Activated CD4-positive, alpha-beta memory T cell treated with anti-CD3 and anti-CD28 coated beads for 36 hours (primary cell): ENCODE data around the gene SCYL1. TPM values are rescaled to one million over a fixed set of nuclear protein-coding genes. Genes with fewer than 3 reads are reported as not detected.

Experiments
- CTCF ChIA-PET: fragments of 350-600 bp; sonication (Branson Sonifier 250); formaldehyde crosslinking; loops from one replicate; lab custom pipeline; 2021; ENCODE audit warnings: antibody characterized with exemption, inconsistent platforms; lab: Charles Lee
- POLR2A ChIA-PET: fragments of 350-600 bp; sonication (Branson Sonifier 250); formaldehyde crosslinking; loops from one replicate; lab custom pipeline; 2021; ENCODE audit warnings: antibody characterized with exemption; lab: Charles Lee
- DNase-seq: peaks from one replicate; pipeline ENCODE4 v3.0.0-alpha.2; 2020
- H3K27ac Mint-ChIP-seq: one replicate; pipeline ENCODE4 v1.8.0; 2021; ENCODE audit warnings: mixed read lengths
- H3K27me3 Mint-ChIP-seq: one replicate; pipeline ENCODE4 v1.8.0; 2021; ENCODE audit warnings: mixed read lengths
- H3K36me3 Mint-ChIP-seq: one replicate; pipeline ENCODE4 v1.8.0; 2021; ENCODE audit warnings: mixed read lengths
- H3K4me1 Mint-ChIP-seq: one replicate; pipeline ENCODE4 v1.8.0; 2021; ENCODE audit warnings: low read depth, mixed read lengths
- H3K4me3 Mint-ChIP-seq: one replicate; pipeline ENCODE4 v1.8.0; 2021; ENCODE audit warnings: mild to moderate bottlenecking, mixed read lengths
- H3K9me3 Mint-ChIP-seq: one replicate; pipeline ENCODE4 v1.8.0; 2021; ENCODE audit warnings: mixed read lengths
- intact Hi-C: fragments of 100-400 bp; cut with micrococcal nuclease; formaldehyde crosslinking; loops from one replicate; pipeline ENCODE4 v1.15.1; 2023
- total RNA-seq, 2 experiments: library from RNA; stranded (reverse); gene quantifications; one replicate each; pipeline ENCODE4 v1.2.3, GENCODE V29; 2021

SCYL1 gene
- total RNA-seq, 2 experiments from 2014 or later: 67.8 to 69.8 TPM

GRCh38 chr11:65548395-65548794, 23.5 kb downstream of the SCYL1 start:
- Mint-ChIP-seq H3K4me1 (peaks cover 60% of the 10 kb centered on the region), H3K27me3 (no peaks in the 10 kb centered on the region), H3K4me3 (no peak overlapping the region), H3K9me3 (no peaks in the 10 kb centered on the region), H3K27ac (peak overlapping the region; percentile 38), H3K36me3 (peaks cover 19% of the 10 kb centered on the region)
- DNase-seq: no peak
- CTCF ChIA-PET: interaction anchor here (1.6 to 10.8 kb wide), 2 partner anchors 8 to 26 kb away, joined by 5 to 176 read pairs; partner anchors contain the start of genes EHBP1L1, FAM89B and ZNRD2
- intact Hi-C loops: no loop called here
- POLR2A ChIA-PET: interaction anchor here (1.3 kb wide), 1 partner anchor 18 kb away, joined by 4 read pairs; no protein-coding TSS in a partner anchor

- no peak overlapping the region for H3K27ac Mint-ChIP-seq
- intact Hi-C loops: no loop called here
- no peaks in the 10 kb centered on the region for H3K9me3 Mint-ChIP-seq
- ChIA-PET POLR2A (interaction anchor here (1.3 kb wide), 1 partner anchor 17 kb away, joined by 4 read pairs; no protein-coding TSS in a partner anchor), CTCF (interaction anchor here (1.6 to 10.8 kb wide), 2 partner anchors 9 to 25 kb away, joined by 5 to 176 read pairs; partner anchors contain the start of genes EHBP1L1, FAM89B and ZNRD2)
- H3K4me1 Mint-ChIP-seq: peaks cover 61% of the 10 kb centered on the region
- H3K27me3 Mint-ChIP-seq: no peaks in the 10 kb centered on the region
- DNase-seq: no peak
- H3K4me3 Mint-ChIP-seq: no peak overlapping the region
- H3K36me3 Mint-ChIP-seq: peaks cover 15% of the 10 kb centered on the region
Observed at GRCh38 chr11:65549096-65549495, 24.2 kb downstream of the SCYL1 start.

GRCh38 chr11:65551572-65552387, 26.9 kb downstream of the SCYL1 start:
- DNase-seq: peak; percentile 77
- intact Hi-C loops: no loop called here
- Mint-ChIP-seq H3K4me3 (peak overlapping the region; percentile 1), H3K36me3 (peaks cover 14% of the 10 kb centered on the region), H3K27ac (peak overlapping the region; percentile 23), H3K27me3 (no peaks in the 10 kb centered on the region), H3K4me1 (peaks cover 69% of the 10 kb centered on the region), H3K9me3 (no peaks in the 10 kb centered on the region)
- POLR2A ChIA-PET: interaction anchor here (0.8 to 2.2 kb wide), 5 partner anchors 12 to 129 kb away, joined by 3 to 7 read pairs (median 4); partner anchors contain the start of genes NEAT1 and SCYL1
- CTCF ChIA-PET: interaction anchor here (0.6 to 2.6 kb wide), 5 partner anchors 10 to 222 kb away, joined by 3 to 31 read pairs (median 11); partner anchors contain the start of genes FAM89B and ZNRD2

- Mint-ChIP-seq H3K9me3 (no peaks in the 10 kb centered on the region), H3K4me3 (peak overlapping the region; percentile 1), H3K27ac (no peak overlapping the region), H3K4me1 (peaks cover 70% of the 10 kb centered on the region), H3K27me3 (no peaks in the 10 kb centered on the region), H3K36me3 (peaks cover 14% of the 10 kb centered on the region)
- POLR2A ChIA-PET: interaction anchor here (0.8 to 2.2 kb wide), 5 partner anchors 12 to 130 kb away, joined by 3 to 7 read pairs (median 4); partner anchors contain the start of genes NEAT1 and SCYL1
- DNase-seq: no peak
- CTCF ChIA-PET: interaction anchor here (0.6 to 2.6 kb wide), 5 partner anchors 9 to 222 kb away, joined by 3 to 31 read pairs (median 11); partner anchors contain the start of genes FAM89B and ZNRD2
- intact Hi-C loops: no loop called here
Observed at GRCh38 chr11:65552388-65552951, 27.6 kb downstream of the SCYL1 start.

GRCh38 chr11:65553301-65554001, 28.6 kb downstream of the SCYL1 start:
- Mint-ChIP-seq H3K9me3 (no peaks in the 10 kb centered on the region), H3K4me3 (peak overlapping the region; percentile 41), H3K27ac (no peak overlapping the region), H3K4me1 (peaks cover 61% of the 10 kb centered on the region), H3K27me3 (no peaks in the 10 kb centered on the region), H3K36me3 (peaks cover 12% of the 10 kb centered on the region)
- DNase-seq: peak; percentile 84
- CTCF ChIA-PET: interaction anchor here (0.9 to 2.6 kb wide), 3 partner anchors 13 to 18 kb away, joined by 3 to 19 read pairs (median 3); partner anchors contain the start of genes FAM89B and ZNRD2
- intact Hi-C loops: no loop called here
- POLR2A ChIA-PET: interaction anchor here (0.7 to 2.2 kb wide), 2 partner anchors 12 to 13 kb away, joined by 3 to 7 read pairs; no protein-coding TSS in a partner anchor

DNA sequence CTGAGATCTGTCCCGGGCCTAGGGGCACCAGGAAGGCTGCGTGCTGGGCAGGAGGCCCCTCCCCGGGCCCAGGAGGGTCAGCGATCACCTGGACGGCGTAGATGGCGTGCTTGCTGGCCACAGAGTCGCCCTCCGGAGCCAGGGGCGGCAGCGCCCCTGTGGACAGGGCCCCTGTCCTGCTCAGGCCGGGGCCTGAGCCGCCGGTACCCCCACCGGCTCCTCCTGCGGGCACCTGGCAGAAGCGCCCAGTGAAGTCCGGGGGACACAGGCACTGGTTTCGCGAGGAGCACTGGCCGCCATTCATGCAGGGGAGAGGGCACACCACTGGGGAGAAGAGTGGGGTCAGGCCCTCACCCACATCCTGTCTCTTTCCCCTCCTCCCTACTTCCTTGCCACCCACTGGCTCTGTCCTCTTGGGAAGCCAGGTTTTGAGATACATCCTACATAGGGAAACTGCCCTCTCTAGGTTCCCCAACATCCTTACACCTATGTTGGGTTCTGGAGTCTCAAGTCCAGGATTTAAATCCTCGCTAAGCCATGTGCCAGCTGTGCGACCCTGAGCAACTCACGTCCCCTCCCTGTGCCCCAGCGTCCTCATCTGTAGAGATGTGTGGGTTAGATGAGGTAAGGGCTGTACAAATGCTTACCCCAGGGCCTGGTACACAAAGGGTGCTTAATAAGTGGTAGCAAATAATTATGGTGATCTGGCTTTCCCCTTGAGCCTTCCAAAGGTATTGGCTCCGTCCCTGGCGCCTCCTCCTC, 29.4 kb downstream of the SCYL1 start:
- peak overlapping the region; percentile 46 for H3K4me3 Mint-ChIP-seq
- no peaks in the 10 kb centered on the region for H3K27me3 Mint-ChIP-seq
- H3K36me3 Mint-ChIP-seq: peaks cover 12% of the 10 kb centered on the region
- ChIA-PET POLR2A (no interaction called here), CTCF (interaction anchor here (0.6 to 1.7 kb wide), 6 partner anchors 13 to 226 kb away, joined by 3 to 9 read pairs (median 4); partner anchors contain the start of gene ZNRD2)
- peak overlapping the region; percentile 84 for H3K27ac Mint-ChIP-seq
- no peaks in the 10 kb centered on the region for H3K9me3 Mint-ChIP-seq
- no peak for DNase-seq
- intact Hi-C loops: no loop called here
- H3K4me1 Mint-ChIP-seq: peaks cover 57% of the 10 kb centered on the region

DNA sequence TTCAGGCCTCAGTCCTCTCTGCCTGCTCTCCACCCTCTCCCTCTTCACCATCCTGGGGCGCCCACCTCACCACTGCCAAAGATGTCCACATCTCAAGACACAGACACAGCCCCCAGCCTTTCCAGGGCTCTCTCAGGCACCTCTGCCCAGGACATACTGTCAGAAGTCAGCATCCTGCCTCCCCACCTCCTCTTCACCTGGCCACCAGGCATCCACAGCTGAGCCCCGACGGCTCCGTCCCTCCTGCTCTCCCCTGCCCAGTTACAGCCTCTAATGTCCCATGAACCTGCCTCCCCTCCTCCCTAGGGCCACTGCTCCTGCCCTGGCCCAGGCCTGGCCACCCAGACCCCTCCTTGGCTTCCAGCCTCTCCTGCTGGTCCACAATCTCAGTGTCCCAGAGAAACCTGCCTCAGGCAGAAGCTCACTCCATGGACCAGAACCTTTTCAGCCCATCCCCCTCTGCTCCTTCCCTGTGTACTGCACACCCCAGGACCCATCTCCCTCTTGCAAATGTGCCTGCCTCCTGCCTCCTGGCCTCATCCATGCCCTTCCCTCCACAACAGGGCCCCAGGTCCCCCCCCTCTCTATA, 30.1 kb downstream of the SCYL1 start:
- H3K9me3 Mint-ChIP-seq: no peaks in the 10 kb centered on the region
- H3K27ac Mint-ChIP-seq: peak overlapping the region; percentile 84
- CTCF ChIA-PET: interaction anchor here (0.6 to 1.7 kb wide), 6 partner anchors 8 to 225 kb away, joined by 3 to 9 read pairs (median 4); partner anchors contain the start of gene ZNRD2
- peaks cover 62% of the 10 kb centered on the region for H3K4me1 Mint-ChIP-seq
- peak overlapping the region; percentile 26 for H3K4me3 Mint-ChIP-seq
- intact Hi-C loops: no loop called here
- peaks cover 9% of the 10 kb centered on the region for H3K36me3 Mint-ChIP-seq
- POLR2A ChIA-PET: interaction anchor here (1.0 kb wide), 1 partner anchor 11 kb away, joined by 3 read pairs; no protein-coding TSS in a partner anchor
- no peaks in the 10 kb centered on the region for H3K27me3 Mint-ChIP-seq
- no peak for DNase-seq

DNA sequence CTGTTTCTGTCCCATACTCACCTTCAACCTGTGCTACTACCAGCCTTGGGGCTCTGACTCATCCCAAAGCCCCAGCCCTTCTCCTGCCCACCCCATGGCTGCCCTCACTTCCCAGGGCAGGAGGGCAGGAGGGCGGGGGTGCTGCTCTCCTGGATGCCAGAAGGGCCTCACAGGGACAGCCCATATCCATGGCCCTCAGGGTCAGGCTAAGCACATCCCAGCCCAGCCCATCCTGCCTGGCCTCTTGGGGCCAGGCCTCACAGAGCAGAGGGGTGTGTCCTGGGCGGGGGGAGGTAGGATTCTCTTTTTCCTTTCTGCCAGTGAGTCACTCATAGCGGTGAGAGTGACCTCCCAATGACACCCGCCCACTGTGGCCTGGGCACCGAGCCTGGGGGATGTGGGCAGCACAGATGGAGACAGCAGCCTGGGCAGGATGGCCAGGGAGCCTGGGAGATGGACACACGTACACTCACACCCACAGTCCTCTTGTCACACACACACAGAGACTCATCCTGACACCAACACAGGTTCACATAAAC, 30.9 kb downstream of the SCYL1 start:
- no peaks in the 10 kb centered on the region for H3K9me3 Mint-ChIP-seq
- POLR2A ChIA-PET: interaction anchor here (1.0 kb wide), 1 partner anchor 10 kb away, joined by 3 read pairs; no protein-coding TSS in a partner anchor
- DNase-seq: peak; percentile 68
- H3K27me3 Mint-ChIP-seq: no peaks in the 10 kb centered on the region
- intact Hi-C loops: loop anchor here (2.0 kb wide), 1 partner anchor 15 kb away; no protein-coding TSS in a partner anchor
- peak overlapping the region; percentile 84 for H3K4me3 Mint-ChIP-seq
- CTCF ChIA-PET: interaction anchor here (0.9 to 2.1 kb wide), 7 partner anchors 9 to 33 kb away, joined by 3 to 16 read pairs (median 4); partner anchors contain the start of genes FAM89B and ZNRD2
- H3K4me1 Mint-ChIP-seq: peaks cover 70% of the 10 kb centered on the region
- H3K27ac Mint-ChIP-seq: peak overlapping the region; percentile 84
- peaks cover 9% of the 10 kb centered on the region for H3K36me3 Mint-ChIP-seq

GRCh38 chr11:65556470-65557279, 31.8 kb downstream of the SCYL1 start:
- intact Hi-C loops: loop anchor here (1.0 to 2.0 kb wide), 2 partner anchors 10 to 16 kb away; no protein-coding TSS in a partner anchor

More at GRCh38 chr11:65556470-65557279, 31.8 kb downstream of the SCYL1 start:
- H3K4me3 Mint-ChIP-seq: peak overlapping the region; percentile 84
- no peaks in the 10 kb centered on the region for H3K27me3 Mint-ChIP-seq
- H3K9me3 Mint-ChIP-seq: no peaks in the 10 kb centered on the region
- POLR2A ChIA-PET: interaction anchor here (1.1 to 1.4 kb wide), 2 partner anchors 9 to 10 kb away, joined by 3 to 4 read pairs; no protein-coding TSS in a partner anchor
- CTCF ChIA-PET: interaction anchor here (0.8 to 2.1 kb wide), 4 partner anchors 14 to 170 kb away, joined by 3 to 16 read pairs (median 7); partner anchors contain the start of genes FAM89B and ZNRD2
- H3K27ac Mint-ChIP-seq: peak overlapping the region; percentile 84
- H3K4me1 Mint-ChIP-seq: peaks cover 67% of the 10 kb centered on the region
- DNase-seq: no peak
- peaks cover 4% of the 10 kb centered on the region for H3K36me3 Mint-ChIP-seq
